Panc1 (cell line): ENCODE data around the gene TARP.

ENCODE experiments used
- CTCF ChIP-seq: fragments of 450-650 bp; IDR thresholded peaks from 2 replicates; pipeline ENCODE4 v1.5.1; 2017; ENCODE audit warnings: mild to moderate bottlenecking
- POLR2AphosphoS5 ChIP-seq: IDR thresholded peaks from 2 replicates; pipeline ENCODE4 v1.6.1; 2012; ENCODE audit warnings: mild to moderate bottlenecking, low read depth, low read length, moderate library complexity

GRCh38 chr7:38245409-38245977, 27.9 kb downstream of the TARP start:
- TF ChIP-seq CTCF = no peak
- no peak for TF ChIP-seq POLR2AphosphoS5
